GM13977 (cell line): ENCODE measurements around the gene SMC4.

Experiments used
- DNase-seq: peaks from one replicate; pipeline ENCODE4 v3.0.0; 2012; ENCODE audit warnings: low spot score
- CTCF ChIP-seq: IDR thresholded peaks from 2 replicates; pipeline ENCODE4 v1.5.1; 2012; ENCODE audit warnings: mild to moderate bottlenecking, control low read depth; ENCODE audit not compliant: insufficient read depth; ENCODE audit errors: extremely low read depth, missing control alignments
- in situ Hi-C: fragments of 300-500 bp; cut with MboI; formaldehyde crosslinking; loops from one replicate; pipeline ENCODE4 v1.12.0; 2022; ENCODE audit warnings: low sequenced_read_pairs, low pct_unique_long_range_greater_than_20kb, mixed read lengths, inconsistent platforms; ENCODE audit not compliant: unreplicated experiment

The SMC4 gene

DNA sequence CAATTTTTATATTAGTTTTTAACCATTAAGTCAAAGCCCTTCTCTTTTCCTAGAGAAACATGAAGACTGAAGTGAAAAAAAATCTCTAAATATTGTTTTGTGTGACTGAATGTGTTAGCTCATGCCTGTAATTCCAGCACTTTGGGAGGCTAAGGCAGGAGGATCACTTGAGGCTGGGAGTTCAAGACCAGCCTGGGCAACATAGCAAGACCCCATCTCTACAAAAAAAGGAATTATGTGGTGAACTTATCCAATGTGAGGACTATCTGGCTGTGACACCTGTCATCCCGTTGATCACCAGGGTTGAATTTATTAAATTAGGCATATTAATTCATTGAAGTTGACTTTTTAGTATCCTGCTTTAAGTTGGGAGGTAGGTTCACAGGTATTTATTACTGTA lies 13.0 kb downstream of the SMC4 start:
- DNase-seq, result no peak
- in situ Hi-C loops, result no loop called here
- no peak for TF ChIP-seq CTCF

GRCh38 chr3:160413613-160414248 lies 14.3 kb downstream of the SMC4 start:
- DNase-seq, result peak; percentile 48
- peak; percentile 83 for TF ChIP-seq CTCF
- in situ Hi-C loops, result no loop called here

GRCh38 chr3:160417311-160417710 lies 17.9 kb downstream of the SMC4 start:
- no peak for DNase-seq
- in situ Hi-C loops, result no loop called here
- no peak for TF ChIP-seq CTCF

GRCh38 chr3:160427832-160428424 lies 28.5 kb downstream of the SMC4 start:
- in situ Hi-C loops, result no loop called here

DNA sequence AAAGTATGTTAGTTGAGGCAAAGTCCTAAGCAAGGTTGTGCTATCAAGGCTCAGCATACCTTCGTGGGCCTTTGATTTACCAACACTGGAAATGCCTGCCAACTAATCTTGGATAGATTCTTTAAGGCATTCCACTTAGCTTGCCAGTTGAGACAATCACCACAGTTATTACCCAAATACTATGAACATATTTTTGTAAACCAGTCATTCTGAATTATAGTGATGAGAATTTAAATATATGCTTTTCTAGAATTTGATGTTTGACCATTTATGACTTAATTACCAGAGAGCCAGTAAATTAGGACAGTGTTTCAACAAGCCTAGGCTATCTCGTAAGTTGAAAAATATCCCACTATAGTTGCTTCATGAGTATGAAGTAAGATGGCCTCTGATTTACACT lies 34.6 kb downstream of the SMC4 start:
- TF ChIP-seq CTCF, result no peak
- in situ Hi-C loops, result no loop called here
- no peak for DNase-seq

More at GRCh38 chr3:160427832-160428424, 28.5 kb downstream of the SMC4 start:
- no peak for TF ChIP-seq CTCF
- DNase-seq, result no peak

DNA sequence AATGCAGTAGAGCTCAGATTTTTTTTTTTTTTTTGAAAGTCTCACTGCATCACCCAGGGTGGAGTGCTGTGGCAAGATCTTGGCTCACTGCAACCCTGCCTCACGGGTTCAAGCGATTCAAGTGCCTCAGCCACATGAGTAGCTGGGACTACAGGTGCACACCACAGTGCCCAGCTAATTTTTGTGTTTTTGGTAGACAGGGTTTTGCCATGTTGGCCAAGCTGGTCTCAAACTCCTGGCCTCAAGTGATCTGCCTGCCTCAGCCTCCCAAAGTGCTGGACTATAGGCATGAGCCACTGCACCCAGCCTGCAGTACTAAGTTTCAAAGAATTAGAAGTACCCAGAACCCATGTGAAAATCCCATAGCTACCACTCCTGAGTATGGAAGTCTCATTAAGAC lies 35.6 kb downstream of the SMC4 start:
- in situ Hi-C loops, result no loop called here
- no peak for DNase-seq
- no peak for TF ChIP-seq CTCF

GRCh38 chr3:160435747-160436146 lies 36.3 kb downstream of the SMC4 start:
- in situ Hi-C loops, result no loop called here
- no peak for TF ChIP-seq CTCF
- no peak for DNase-seq
